Medulla oblongata (tissue), 1 donor: Measurements from ENCODE around the gene CLEC3B.
A peak's percentile ranks its signal among the peaks of the same experiment; 100 is the strongest.
"Not testable (repeated sequence)": the region's sequence is repeated elsewhere in the genome, so short reads cannot be mapped to it uniquely, and the experiment has no call there.

Experiments used
- DNase-seq: peaks from one replicate; pipeline ENCODE4 v3.0.0-alpha.2; 2015; ENCODE audit errors: extremely low spot score

The CLEC3B gene

GRCh38 chr3:45035441-45036301, 9.6 kb downstream of the CLEC3B start:
- no peak for DNase-seq

GRCh38 chr3:45037720-45038455, 11.8 kb downstream of the CLEC3B start:
- peak; percentile 98 for DNase-seq

GRCh38 chr3:45041666-45042065, 15.6 kb downstream of the CLEC3B start:
- no peak for DNase-seq

GRCh38 chr3:45042162-45042561, 16.1 kb downstream of the CLEC3B start:
- no peak for DNase-seq

- peak; percentile 48 for DNase-seq
These were observed 17.7 kb downstream of the CLEC3B start for GRCh38 chr3:45043728-45044299.

- DNase-seq, result no peak
These were observed 22.1 kb downstream of the CLEC3B start for GRCh38 chr3:45048244-45048643.

GRCh38 chr3:45049807-45050206, 23.7 kb downstream of the CLEC3B start:
- no peak for DNase-seq

GRCh38 chr3:45051685-45052084, 25.6 kb downstream of the CLEC3B start:
- DNase-seq, result no peak

GRCh38 chr3:45053805-45054195, 27.7 kb downstream of the CLEC3B start:
- not testable (repeated sequence) for DNase-seq

GRCh38 chr3:45054196-45054857, 28.2 kb downstream of the CLEC3B start:
- DNase-seq, result no peak

- DNase-seq, result no peak
These were observed 28.9 kb downstream of the CLEC3B start for GRCh38 chr3:45055032-45055410.

- DNase-seq, result no peak
These were observed 29.5 kb downstream of the CLEC3B start for GRCh38 chr3:45055411-45056143.

- DNase-seq, result no peak
These were observed 30.7 kb downstream of the CLEC3B start for GRCh38 chr3:45056608-45057301.

GRCh38 chr3:45057557-45057956, 31.5 kb downstream of the CLEC3B start:
- no peak for DNase-seq

GRCh38 chr3:45059132-45059531, 33.0 kb downstream of the CLEC3B start:
- DNase-seq, result no peak

GRCh38 chr3:45060165-45060892, 34.2 kb downstream of the CLEC3B start:
- no peak for DNase-seq

GRCh38 chr3:45062697-45063070, 36.6 kb downstream of the CLEC3B start:
- DNase-seq, result no peak

GRCh38 chr3:45064512-45065372, 38.6 kb downstream of the CLEC3B start:
- peak; percentile 60 for DNase-seq

GRCh38 chr3:45065373-45065720, 39.2 kb downstream of the CLEC3B start:
- DNase-seq, result no peak
